Stimulated activated CD8-positive, alpha-beta memory T cell treated with anti-CD3 and anti-CD28 coated beads, Interleukin-7, amount 100 ng/mL, for 48 hours (primary cell): Measurements from ENCODE around the gene PRR14.

Experiments
- DNase-seq, 2 donors: peaks; one replicate each; pipeline ENCODE4 v3.0.0-alpha.2; 2020; ENCODE audit warnings: low read depth in 1 of 2; ENCODE audit errors: extremely low read depth in 1 of 2

The PRR14 gene

GRCh38 chr16:30658731-30659506, 8.2 kb downstream of the PRR14 start:
- peak in 1 of 2 donors; percentile 92 for DNase-seq

- peak; percentile 25 to 34 for DNase-seq
Measured at GRCh38 chr16:30659507-30660423, 9.0 kb downstream of the PRR14 start.

- DNase-seq, result peak; percentile 54 to 82
Measured at GRCh38 chr16:30660424-30661261, 9.9 kb downstream of the PRR14 start.

GRCh38 chr16:30662449-30662848, 11.7 kb downstream of the PRR14 start:
- DNase-seq, result no peak

- no peak for DNase-seq
Measured at GRCh38 chr16:30663038-30663437, 12.3 kb downstream of the PRR14 start.

GRCh38 chr16:30663820-30664219, 13.1 kb downstream of the PRR14 start:
- no peak for DNase-seq

- no peak for DNase-seq
Measured at GRCh38 chr16:30664616-30665109, 13.9 kb downstream of the PRR14 start.

GRCh38 chr16:30665155-30665829, 14.5 kb downstream of the PRR14 start:
- no peak for DNase-seq

GRCh38 chr16:30665830-30666190, 15.1 kb downstream of the PRR14 start:
- no peak for DNase-seq

GRCh38 chr16:30666681-30667080, 15.9 kb downstream of the PRR14 start:
- DNase-seq, result no peak

- DNase-seq, result no peak
Measured at GRCh38 chr16:30667361-30667905, 16.7 kb downstream of the PRR14 start.

GRCh38 chr16:30668393-30668792, 17.6 kb downstream of the PRR14 start:
- no peak for DNase-seq

GRCh38 chr16:30669026-30669902, 18.5 kb downstream of the PRR14 start:
- DNase-seq, result no peak

GRCh38 chr16:30669903-30670824, 19.4 kb downstream of the PRR14 start:
- no peak for DNase-seq

GRCh38 chr16:30675143-30675542, 24.4 kb downstream of the PRR14 start:
- DNase-seq, result no peak

- DNase-seq, result no peak
Measured at GRCh38 chr16:30677931-30678585, 27.3 kb downstream of the PRR14 start.

- DNase-seq, result no peak
Measured at GRCh38 chr16:30678586-30678970, 27.8 kb downstream of the PRR14 start.

GRCh38 chr16:30680326-30680725, 29.6 kb downstream of the PRR14 start:
- no peak for DNase-seq
